HFF-Myc (cell line): ENCODE data around the gene AP5Z1.

Source experiments
- DNase-seq: peaks from one replicate; pipeline ENCODE4 v3.0.0-alpha.2; 2011; ENCODE audit warnings: low read depth; ENCODE audit errors: extremely low read depth
- H3K4me3 ChIP-seq: replicated peaks from 2 replicates; pipeline ENCODE4 v1.5.1; 2011; ENCODE audit warnings: low read depth, mild to moderate bottlenecking, control low read depth, low read length
- TF ChIP-seq, protein P1 (sequence below): IDR thresholded peaks from 2 replicates; pipeline ENCODE4 v1.5.1; 2012; ENCODE audit warnings: mild to moderate bottlenecking, low read depth, low read length, control low read depth; ENCODE audit errors: missing control alignments

Gene AP5Z1

DNA sequence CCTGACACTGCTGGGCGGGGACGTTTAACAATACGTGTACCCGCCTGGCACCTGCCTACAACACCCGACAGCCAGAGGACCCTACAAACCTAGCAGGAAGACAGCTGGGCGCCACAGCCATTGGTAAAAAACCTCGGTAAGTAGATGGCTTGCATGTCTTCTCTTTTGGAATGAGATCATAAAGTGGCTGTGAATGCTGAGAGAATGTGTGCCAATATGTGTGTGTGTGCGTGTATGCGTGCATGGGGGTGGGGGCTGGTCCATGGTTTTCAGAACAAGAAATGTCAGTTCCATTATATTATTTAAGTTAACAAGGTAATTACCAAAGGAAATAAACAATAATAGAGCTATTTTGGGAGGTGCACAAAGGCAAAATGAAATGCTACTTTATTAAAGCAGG, 47.3 kb downstream of the AP5Z1 start:
- DNase-seq, result no peak
- H3K4me3 ChIP-seq, result no peak overlapping the region
- TF ChIP-seq, protein P1, sequence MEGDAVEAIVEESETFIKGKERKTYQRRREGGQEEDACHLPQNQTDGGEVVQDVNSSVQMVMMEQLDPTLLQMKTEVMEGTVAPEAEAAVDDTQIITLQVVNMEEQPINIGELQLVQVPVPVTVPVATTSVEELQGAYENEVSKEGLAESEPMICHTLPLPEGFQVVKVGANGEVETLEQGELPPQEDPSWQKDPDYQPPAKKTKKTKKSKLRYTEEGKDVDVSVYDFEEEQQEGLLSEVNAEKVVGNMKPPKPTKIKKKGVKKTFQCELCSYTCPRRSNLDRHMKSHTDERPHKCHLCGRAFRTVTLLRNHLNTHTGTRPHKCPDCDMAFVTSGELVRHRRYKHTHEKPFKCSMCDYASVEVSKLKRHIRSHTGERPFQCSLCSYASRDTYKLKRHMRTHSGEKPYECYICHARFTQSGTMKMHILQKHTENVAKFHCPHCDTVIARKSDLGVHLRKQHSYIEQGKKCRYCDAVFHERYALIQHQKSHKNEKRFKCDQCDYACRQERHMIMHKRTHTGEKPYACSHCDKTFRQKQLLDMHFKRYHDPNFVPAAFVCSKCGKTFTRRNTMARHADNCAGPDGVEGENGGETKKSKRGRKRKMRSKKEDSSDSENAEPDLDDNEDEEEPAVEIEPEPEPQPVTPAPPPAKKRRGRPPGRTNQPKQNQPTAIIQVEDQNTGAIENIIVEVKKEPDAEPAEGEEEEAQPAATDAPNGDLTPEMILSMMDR, result no peak

DNA sequence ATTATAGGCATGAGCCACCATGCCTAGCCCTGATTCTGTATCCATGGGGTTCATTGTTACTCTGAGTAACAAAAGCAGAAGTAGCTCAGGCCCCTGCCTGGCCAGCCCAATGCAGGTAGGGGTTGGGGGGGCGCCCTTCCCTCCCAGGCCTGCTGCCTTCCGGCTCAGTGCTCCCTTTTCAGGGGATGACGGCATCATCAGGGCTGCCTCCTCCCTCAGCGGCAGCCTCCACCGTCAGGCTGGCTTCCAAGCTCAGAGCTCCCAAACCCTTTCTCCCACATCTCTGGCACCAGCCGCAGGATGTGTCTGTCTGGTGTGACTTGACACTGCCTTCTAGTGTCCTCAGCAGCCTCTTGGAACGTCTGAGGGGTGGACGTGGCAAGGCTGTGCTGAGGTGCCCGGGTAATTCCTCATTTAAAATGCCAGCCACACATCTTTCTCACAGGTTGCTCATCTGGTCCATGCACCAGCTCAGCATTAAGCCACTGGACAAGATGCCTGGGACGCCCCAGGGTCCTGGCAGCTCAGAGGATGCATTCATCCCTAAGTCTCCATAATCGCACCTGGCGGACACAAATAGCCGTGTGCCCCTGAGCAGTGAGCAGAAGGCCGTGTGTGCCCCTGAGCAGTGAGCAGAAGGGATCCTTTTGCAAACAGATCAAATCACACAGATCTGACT, 48.2 kb downstream of the AP5Z1 start:
- no peak for DNase-seq
- TF ChIP-seq, protein P1, result no peak
- H3K4me3 ChIP-seq, result no peak overlapping the region

GRCh38 chr7:4824120-4824775, 48.8 kb downstream of the AP5Z1 start:
- no peak overlapping the region for H3K4me3 ChIP-seq
- no peak for DNase-seq
- TF ChIP-seq, protein P1, result no peak

DNA sequence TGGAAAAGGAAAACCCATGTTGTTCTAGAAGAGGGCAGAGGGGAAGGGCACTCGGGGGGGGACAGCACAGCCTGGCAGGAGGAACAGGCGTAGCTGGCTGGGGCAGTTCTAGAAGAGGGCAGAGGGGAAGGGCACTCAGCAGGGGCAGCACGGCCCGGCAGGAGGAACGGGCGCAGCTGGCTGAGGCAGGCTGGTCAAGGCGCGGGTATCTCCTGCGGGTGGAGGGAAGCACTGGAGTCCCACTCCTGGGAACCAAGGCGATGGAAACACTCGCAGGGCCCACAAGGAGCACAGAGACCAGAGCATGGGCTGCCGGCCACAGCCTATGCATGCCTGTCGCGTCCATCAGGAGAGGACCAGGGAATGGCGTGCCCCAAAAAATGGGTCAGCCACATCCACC, 49.7 kb downstream of the AP5Z1 start:
- TF ChIP-seq, protein P1, result no peak
- no peak overlapping the region for H3K4me3 ChIP-seq
- DNase-seq, result no peak

- DNase-seq, result no peak
- H3K4me3 ChIP-seq, result no peak overlapping the region
- TF ChIP-seq, protein P1, result no peak
Observed at GRCh38 chr7:4828720-4829383, 53.4 kb downstream of the AP5Z1 start.

- TF ChIP-seq, protein P1, result peak; percentile 95
- peak; percentile 22 for DNase-seq
Observed at GRCh38 chr7:4830176-4830575, 54.8 kb downstream of the AP5Z1 start.

More at GRCh38 chr7:4830176-4830575, 54.8 kb downstream of the AP5Z1 start:
- no peak overlapping the region for H3K4me3 ChIP-seq
